Measurements from ENCODE around the gene GABBR2.

GABBR2 gene

GRCh38 chr9:98541684-98542230, 167.0 kb downstream of the GABBR2 start:
- DNase-seq (ENCODE audit: low read depth in 2 of 2): no peak

- DNase-seq (ENCODE audit: low read depth in 2 of 2): no peak
These were observed 168.3 kb downstream of the GABBR2 start for GRCh38 chr9:98540476-98540875.

GRCh38 chr9:98539954-98540353, 168.8 kb downstream of the GABBR2 start:
- DNase-seq (ENCODE audit: low read depth in 2 of 2): no peak

GRCh38 chr9:98538626-98539031, 170.1 kb downstream of the GABBR2 start:
- no peak for DNase-seq (ENCODE audit: low read depth in 2 of 2)

GRCh38 chr9:98538203-98538602, 170.5 kb downstream of the GABBR2 start:
- DNase-seq (ENCODE audit: low read depth in 2 of 2): no peak

GRCh38 chr9:98536542-98537173, 172.1 kb downstream of the GABBR2 start:
- DNase-seq (ENCODE audit: low read depth in 2 of 2): peak; percentile 31 to 40

- DNase-seq (ENCODE audit: low read depth in 2 of 2): no peak
These were observed 174.9 kb downstream of the GABBR2 start for GRCh38 chr9:98533866-98534265.

GRCh38 chr9:98533132-98533531, 175.6 kb downstream of the GABBR2 start:
- no peak for DNase-seq (ENCODE audit: low read depth in 2 of 2)

GRCh38 chr9:98532574-98532973, 176.2 kb downstream of the GABBR2 start:
- no peak for DNase-seq (ENCODE audit: low read depth in 2 of 2)

GRCh38 chr9:98532147-98532546, 176.6 kb downstream of the GABBR2 start:
- no peak for DNase-seq (ENCODE audit: low read depth in 2 of 2)

- DNase-seq (ENCODE audit: low read depth in 2 of 2): no peak
These were observed 177.8 kb downstream of the GABBR2 start for GRCh38 chr9:98530806-98531386.

- no peak for DNase-seq (ENCODE audit: low read depth in 2 of 2)
These were observed 178.5 kb downstream of the GABBR2 start for GRCh38 chr9:98530275-98530674.

GRCh38 chr9:98529841-98530240, 178.9 kb downstream of the GABBR2 start:
- DNase-seq (ENCODE audit: low read depth in 2 of 2): no peak

GRCh38 chr9:98523231-98523901, 185.4 kb downstream of the GABBR2 start:
- no peak for DNase-seq (ENCODE audit: low read depth in 2 of 2)

- no peak for DNase-seq (ENCODE audit: low read depth in 2 of 2)
These were observed 186.2 kb downstream of the GABBR2 start for GRCh38 chr9:98522487-98522886.

GRCh38 chr9:98521141-98521540, 187.6 kb downstream of the GABBR2 start:
- no peak for DNase-seq (ENCODE audit: low read depth in 2 of 2)

- no peak for DNase-seq (ENCODE audit: low read depth in 2 of 2)
These were observed 188.3 kb downstream of the GABBR2 start for GRCh38 chr9:98520221-98520960.

GRCh38 chr9:98519641-98520040, 189.1 kb downstream of the GABBR2 start:
- DNase-seq (ENCODE audit: low read depth in 2 of 2): no peak

GRCh38 chr9:98518556-98518955, 190.2 kb downstream of the GABBR2 start:
- no peak for DNase-seq (ENCODE audit: low read depth in 2 of 2)

- DNase-seq (ENCODE audit: low read depth in 2 of 2): no peak
These were observed 191.0 kb downstream of the GABBR2 start for GRCh38 chr9:98517761-98518160.

- no peak for DNase-seq (ENCODE audit: low read depth in 2 of 2)
These were observed 191.7 kb downstream of the GABBR2 start for GRCh38 chr9:98516897-98517503.
